ENCODE data around the gene DDX55. TPM values are rescaled to one million over a fixed set of nuclear protein-coding genes. Genes with fewer than 3 reads are reported as not detected.
"Not testable (repeated sequence)": the region's sequence is repeated elsewhere in the genome, so short reads cannot be mapped to it uniquely, and the experiment has no call there.

The DDX55 gene
- polyA plus RNA-seq, 1 donor (not counting 4 experiments of a cell fraction or from before 2014, with no cell fraction given), result 25.7 TPM

DNA sequence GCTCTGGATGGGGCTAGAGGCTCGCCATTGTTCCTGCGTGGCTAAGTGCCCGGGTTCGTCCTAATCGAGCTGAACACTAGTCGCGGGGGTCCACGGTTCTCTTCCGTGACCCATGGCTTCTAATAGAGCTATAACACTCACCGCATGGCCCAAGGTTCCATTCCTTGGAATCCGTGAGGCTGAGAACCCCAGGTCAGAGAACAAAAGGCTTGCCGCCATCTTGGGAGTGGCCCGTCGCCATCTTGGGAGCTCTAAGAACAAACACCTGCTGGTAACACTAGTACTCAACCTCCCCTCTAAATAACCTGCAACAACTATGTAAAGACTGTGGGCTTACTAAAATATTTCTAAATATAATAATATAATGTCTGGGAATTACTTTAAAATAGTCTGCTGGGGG is 43.4 kb upstream of the DDX55 start:
- FAIRE-seq; H2AFZ ChIP-seq (ENCODE audit: control insufficient read depth, low read length); H3K4me2 ChIP-seq (ENCODE audit: control insufficient read depth, extremely low read depth, insufficient read depth, low read depth, low read length); H3K27me3 ChIP-seq (ENCODE audit: control insufficient read depth, extremely low read depth, insufficient read depth, low read length); H3K27ac ChIP-seq (ENCODE audit: control insufficient read depth, insufficient read depth, low read length); H3K9me1 ChIP-seq (ENCODE audit: control insufficient read depth, extremely low read depth, insufficient read depth, low read length); H3K9me3 ChIP-seq (ENCODE audit: control insufficient read depth, low read depth, low read length); H3K4me1 ChIP-seq (ENCODE audit: control insufficient read depth, extremely low read depth, insufficient read depth, low read length); H3K36me3 ChIP-seq (ENCODE audit: control insufficient read depth in 2 of 2, extremely low read depth in 1 of 2, insufficient read depth in 2 of 2, low read length in 2 of 2); H3K4me3 ChIP-seq (ENCODE audit: control insufficient read depth in 2 of 3, extremely low read depth in 1 of 3, insufficient read depth in 2 of 3, low read depth in 1 of 3, low read length in 3 of 3); H3K79me2 ChIP-seq (ENCODE audit: control insufficient read depth, insufficient read depth, low read length); H4K20me1 ChIP-seq (ENCODE audit: control insufficient read depth, extremely low read depth, insufficient read depth, low read length); DNase-seq (ENCODE audit: low read depth, low spot score); H3K9ac ChIP-seq (ENCODE audit: control insufficient read depth, extremely low read depth, insufficient read depth, low read length); dilution Hi-C loops (cut with MboI; ENCODE audit: extremely low pct_ligation_motif_present, low sequenced_read_pairs): not testable (repeated sequence)

- Histone ChIP-seq H3K36me3 (ENCODE audit: control insufficient read depth in 2 of 2, extremely low read depth in 1 of 2, insufficient read depth in 2 of 2, low read length in 2 of 2) (no peaks in the 10 kb centered on the region), H2AFZ (ENCODE audit: control insufficient read depth, low read length) (no peak overlapping the region), H3K27ac (ENCODE audit: control insufficient read depth, insufficient read depth, low read length) (no peak overlapping the region), H3K9me3 (ENCODE audit: control insufficient read depth, low read depth, low read length) (no peaks in the 10 kb centered on the region), H3K9ac (ENCODE audit: control insufficient read depth, extremely low read depth, insufficient read depth, low read length) (no peak overlapping the region), H3K4me1 (ENCODE audit: control insufficient read depth, extremely low read depth, insufficient read depth, low read length) (no peaks in the 10 kb centered on the region), H3K79me2 (ENCODE audit: control insufficient read depth, insufficient read depth, low read length) (no peaks in the 10 kb centered on the region), H4K20me1 (ENCODE audit: control insufficient read depth, extremely low read depth, insufficient read depth, low read length) (no peaks in the 10 kb centered on the region), H3K27me3 (ENCODE audit: control insufficient read depth, extremely low read depth, insufficient read depth, low read length) (no peaks in the 10 kb centered on the region), H3K4me2 (ENCODE audit: control insufficient read depth, extremely low read depth, insufficient read depth, low read depth, low read length) (no peak overlapping the region), H3K4me3 (ENCODE audit: control insufficient read depth in 2 of 3, extremely low read depth in 1 of 3, insufficient read depth in 2 of 3, low read depth in 1 of 3, low read length in 3 of 3) (no peak overlapping the region), H3K9me1 (ENCODE audit: control insufficient read depth, extremely low read depth, insufficient read depth, low read length) (no peaks in the 10 kb centered on the region)
- FAIRE-seq (no peak), DNase-seq (ENCODE audit: low read depth, low spot score) (no peak)
- TF ChIP-seq EZH2 (IDR thresholded peaks at IDR 0.05; ENCODE audit: low read length) (no peak), CTCF (optimal IDR thresholded peaks at IDR 0.05 in 1 of 3, IDR thresholded peaks at IDR 0.05 in 1 of 3, conservative IDR thresholded peaks at IDR 0.05 in 1 of 3; ENCODE audit: extremely low read depth in 1 of 3, insufficient read depth in 2 of 3, low read length in 3 of 3) (no peak)
- dilution Hi-C loops (cut with MboI; ENCODE audit: extremely low pct_ligation_motif_present, low sequenced_read_pairs), result no loop called here
Measured at GRCh38 chr12:123559468-123559867, 42.4 kb upstream of the DDX55 start.

DNA sequence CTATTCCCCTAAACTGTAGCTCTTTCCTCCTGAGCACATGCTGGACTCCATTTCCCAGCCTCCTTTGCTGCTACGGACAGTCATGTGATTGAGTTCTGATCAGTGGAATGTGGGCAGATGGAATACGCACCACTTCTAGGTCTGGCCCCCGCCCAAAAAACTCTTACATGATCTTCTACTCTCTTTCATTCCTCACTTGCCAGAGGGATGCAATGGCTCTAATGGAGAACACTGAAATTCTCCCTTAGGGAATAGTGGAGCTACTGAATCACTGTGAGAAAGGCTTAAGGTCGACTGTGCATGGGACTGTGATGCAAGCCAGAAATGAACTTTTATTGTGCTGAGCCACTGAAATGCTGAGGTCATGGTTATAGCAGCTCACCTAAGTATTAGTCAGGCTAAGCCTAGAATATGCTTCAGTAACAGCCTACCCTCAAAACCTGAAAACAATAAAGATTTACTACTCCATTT is 30.5 kb upstream of the DDX55 start:
- peak; percentile 65 for FAIRE-seq
- H3K27ac ChIP-seq (ENCODE audit: control insufficient read depth, insufficient read depth, low read length), result no peak overlapping the region
- no peaks in the 10 kb centered on the region for H3K36me3 ChIP-seq (ENCODE audit: control insufficient read depth in 2 of 2, extremely low read depth in 1 of 2, insufficient read depth in 2 of 2, low read length in 2 of 2)
- DNase-seq (ENCODE audit: low read depth, low spot score), result no peak
- peaks cover 3% of the 10 kb centered on the region for H3K27me3 ChIP-seq (ENCODE audit: control insufficient read depth, extremely low read depth, insufficient read depth, low read length)
- H3K9me1 ChIP-seq (ENCODE audit: control insufficient read depth, extremely low read depth, insufficient read depth, low read length), result no peaks in the 10 kb centered on the region
- H3K9ac ChIP-seq (ENCODE audit: control insufficient read depth, extremely low read depth, insufficient read depth, low read length), result no peak overlapping the region
- dilution Hi-C loops (cut with MboI; ENCODE audit: extremely low pct_ligation_motif_present, low sequenced_read_pairs), result no loop called here
- H3K4me2 ChIP-seq (ENCODE audit: control insufficient read depth, extremely low read depth, insufficient read depth, low read depth, low read length), result peak overlapping the region; percentile 17
- no peak for TF ChIP-seq CTCF (optimal IDR thresholded peaks at IDR 0.05 in 1 of 3, IDR thresholded peaks at IDR 0.05 in 1 of 3, conservative IDR thresholded peaks at IDR 0.05 in 1 of 3; ENCODE audit: extremely low read depth in 1 of 3, insufficient read depth in 2 of 3, low read length in 3 of 3)
- TF ChIP-seq EZH2 (IDR thresholded peaks at IDR 0.05; ENCODE audit: low read length), result no peak
- peak overlapping the region in 1 of 3 experiments; percentile 27 for H3K4me3 ChIP-seq (ENCODE audit: control insufficient read depth in 2 of 3, extremely low read depth in 1 of 3, insufficient read depth in 2 of 3, low read depth in 1 of 3, low read length in 3 of 3)
- H3K9me3 ChIP-seq (ENCODE audit: control insufficient read depth, low read depth, low read length), result no peaks in the 10 kb centered on the region
- peak overlapping the region; percentile 27 for H2AFZ ChIP-seq (ENCODE audit: control insufficient read depth, low read length)
- H4K20me1 ChIP-seq (ENCODE audit: control insufficient read depth, extremely low read depth, insufficient read depth, low read length), result no peaks in the 10 kb centered on the region
- H3K79me2 ChIP-seq (ENCODE audit: control insufficient read depth, insufficient read depth, low read length), result no peaks in the 10 kb centered on the region
- H3K4me1 ChIP-seq (ENCODE audit: control insufficient read depth, extremely low read depth, insufficient read depth, low read length), result peaks cover 5% of the 10 kb centered on the region
